ENCODE measurements around the gene RARRES2.

GRCh38 chr7:150325901-150326300 is 15.5 kb downstream of the RARRES2 start:
- TF ChIP-seq CTCF (IDR thresholded peaks at IDR 0.05) (no peak), POLR2A (IDR thresholded peaks at IDR 0.05) (no peak)
